SK-N-SH (cell line): ENCODE measurements around the gene TNRC6B. TPM values are rescaled to one million over a fixed set of nuclear protein-coding genes. Genes with fewer than 3 reads are reported as not detected.

Experiments used
- CTCF ChIA-PET: fragments of 300-600, 350-600 bp; formaldehyde crosslinking; extraction: SDS; loops from one replicate; lab custom pipeline; 2021; lab: Yijun Ruan, JAX
- POLR2A ChIA-PET: fragments of 350-600 bp; sonication (Branson Sonifier 250); formaldehyde crosslinking; extraction: SDS; loops from one replicate; lab custom pipeline; 2020; ENCODE audit warnings: antibody characterized with exemption, inconsistent platforms; lab: Yijun Ruan, JAX
- DNase-seq: peaks from one replicate; pipeline ENCODE4 v3.0.0; 2012
- H2AFZ ChIP-seq: fragments of 200-600 bp; sonication (generic); 2 replicates; pipeline ENCODE4 v1.8.1; 2016; ENCODE audit warnings: antibody characterized with exemption, mild to moderate bottlenecking, low read depth
- H3F3A ChIP-seq: fragments of 200-600 bp; sonication (generic); replicated peaks from 2 replicates; pipeline ENCODE3; 2016; ENCODE audit warnings: antibody characterized with exemption, mild to moderate bottlenecking; ENCODE audit not compliant: insufficient read depth
- H3K27ac ChIP-seq, 2 experiments: fragments of 200-500 bp in 1 of 2; fragments of 200-600 bp in 1 of 2; sonication (Bioruptor generic) in 1 of 2; sonication (generic), shearing (Covaris generic) in 1 of 2; 2 replicates each; pipeline versions ENCODE4 v1.5.1 to v1.6.1; 2014 to 2016; ENCODE audit warnings: low read depth in 2 of 2, inconsistent platforms in 1 of 2, low read length in 1 of 2, mild to moderate bottlenecking in 1 of 2, mixed read lengths in 1 of 2
- H3K27me3 ChIP-seq: fragments of 200-600 bp; sonication (generic), shearing (Covaris generic); 2 replicates; pipeline ENCODE4 v1.6.1; 2016; ENCODE audit warnings: mixed run types; ENCODE audit not compliant: insufficient read depth
- H3K36me3 ChIP-seq, 2 experiments: fragments of 200-500 bp in 1 of 2; fragments of 200-600 bp in 1 of 2; sonication (Bioruptor generic) in 1 of 2; sonication (generic) in 1 of 2; replicated peaks in 1 of 2; 2 replicates each; pipeline versions ENCODE3 to v1.5.1; 2014 to 2016; ENCODE audit warnings: low read length in 1 of 2, mild to moderate bottlenecking in 1 of 2; ENCODE audit not compliant: insufficient read depth in 2 of 2, control insufficient read depth in 1 of 2
- H3K4me1 ChIP-seq, 2 experiments: fragments of 200-500 bp in 1 of 2; fragments of 200-600 bp in 1 of 2; sonication (Bioruptor generic) in 1 of 2; sonication (generic), shearing (Covaris generic) in 1 of 2; 2 replicates each; pipeline versions ENCODE4 v1.5.1 to v1.6.1; 2014 to 2016; ENCODE audit warnings: low read depth in 1 of 2, low read length in 1 of 2, mixed run types in 1 of 2; ENCODE audit not compliant: insufficient read depth in 2 of 2, control insufficient read depth in 1 of 2
- H3K4me2 ChIP-seq: fragments of 200-600 bp; sonication (generic), shearing (Covaris generic); 2 replicates; pipeline ENCODE4 v1.6.1; 2017; ENCODE audit warnings: mixed run types
- H3K4me3 ChIP-seq, 2 experiments: fragments of 200-500 bp in 1 of 2; fragments of 200-600 bp in 1 of 2; sonication (Bioruptor generic) in 1 of 2; sonication (generic), shearing (Covaris generic) in 1 of 2; 2 replicates each; pipeline versions ENCODE4 v1.5.1 to v1.8.1; 2014 to 2016; ENCODE audit warnings: low read depth in 2 of 2, inconsistent platforms in 1 of 2, low read length in 1 of 2, mild to moderate bottlenecking in 1 of 2, mixed read lengths in 1 of 2, moderate library complexity in 1 of 2
- H3K79me2 ChIP-seq: fragments of 200-600 bp; sonication (generic); 2 replicates; pipeline ENCODE4 v1.8.1; 2017; ENCODE audit warnings: mild to moderate bottlenecking; ENCODE audit not compliant: insufficient read depth
- H3K9ac ChIP-seq: fragments of 200-600 bp; sonication (generic); 2 replicates; pipeline ENCODE4 v1.6.1; 2017; ENCODE audit warnings: mixed run types
- H3K9me2 ChIP-seq: fragments of 200-600 bp; sonication (generic); 2 replicates; pipeline ENCODE4 v1.6.1; 2017; ENCODE audit warnings: mixed run types
- H3K9me3 ChIP-seq: fragments of 200-600 bp; sonication (generic); 2 replicates; pipeline ENCODE4 v1.6.1; 2017; ENCODE audit warnings: mixed run types, mild to moderate bottlenecking, moderate library complexity
- H4K20me1 ChIP-seq: fragments of 200-600 bp; sonication (generic); 2 replicates; pipeline ENCODE4 v1.6.1; 2017; ENCODE audit warnings: mild to moderate bottlenecking, mixed run types; ENCODE audit not compliant: insufficient read depth
- CHD2 ChIP-seq: fragments of 150-350 bp; IDR thresholded peaks from 2 replicates; pipeline ENCODE4 v1.6.1; 2018; ENCODE audit warnings: low read length; ENCODE audit not compliant: partially characterized antibody
- EP300 ChIP-seq, 2 experiments: IDR thresholded peaks; 2 replicates each; pipeline versions ENCODE4 v1.4.0 to v1.6.1; 2012; ENCODE audit warnings: borderline replicate concordance in 1 of 2, low read depth in 1 of 2, low read length in 1 of 2
- FOSL2 ChIP-seq: IDR thresholded peaks from 2 replicates; pipeline ENCODE4 v1.4.0; 2012; ENCODE audit warnings: low read depth, mild to moderate bottlenecking, moderate library complexity, borderline replicate concordance
- FOXM1 ChIP-seq: IDR thresholded peaks from 2 replicates; pipeline ENCODE4 v1.4.0; 2012; ENCODE audit warnings: low read depth, mild to moderate bottlenecking
- GABPA ChIP-seq: IDR thresholded peaks from 2 replicates; pipeline ENCODE4 v1.4.0; 2012; ENCODE audit warnings: low read depth, mild to moderate bottlenecking
- GATA2 ChIP-seq: sonication (generic); formaldehyde crosslinking; IDR thresholded peaks from 2 replicates; pipeline ENCODE4 v1.5.0; 2020; ENCODE audit warnings: mild to moderate bottlenecking, missing genetic modification reagents
- MEF2A ChIP-seq: IDR thresholded peaks from 2 replicates; pipeline ENCODE4 v1.4.0; 2012; ENCODE audit warnings: low read depth, borderline replicate concordance
- MXI1 ChIP-seq: IDR thresholded peaks from 2 replicates; pipeline ENCODE4 v1.6.1; 2012; ENCODE audit warnings: mild to moderate bottlenecking, low read depth, low read length, improper control_type of control experiment
- POLR2AphosphoS5 ChIP-seq: IDR thresholded peaks from 2 replicates; pipeline ENCODE4 v1.6.1; 2012; ENCODE audit warnings: low read depth, low read length
- RAD21 ChIP-seq: IDR thresholded peaks from 2 replicates; pipeline ENCODE4 v1.6.1; 2012; ENCODE audit warnings: mild to moderate bottlenecking, low read length
- RXRA ChIP-seq: IDR thresholded peaks from 2 replicates; pipeline ENCODE4 v1.4.0; 2012; ENCODE audit warnings: low read depth, mild to moderate bottlenecking, borderline replicate concordance
- SIN3A ChIP-seq: IDR thresholded peaks from 2 replicates; pipeline ENCODE4 v1.6.1; 2012; ENCODE audit warnings: low read depth, mild to moderate bottlenecking, low read length, moderate library complexity, borderline replicate concordance
- SMC3 ChIP-seq: IDR thresholded peaks from 2 replicates; pipeline ENCODE4 v1.6.1; 2012; ENCODE audit warnings: low read depth, low read length, improper control_type of control experiment
- TEAD4 ChIP-seq: IDR thresholded peaks from 2 replicates; pipeline ENCODE4 v1.4.0; 2012; ENCODE audit warnings: mild to moderate bottlenecking, borderline replicate concordance; ENCODE audit not compliant: insufficient read depth
- USF1 ChIP-seq: IDR thresholded peaks from 2 replicates; pipeline ENCODE4 v1.4.0; 2012; ENCODE audit warnings: low read depth, borderline replicate concordance
- WGBS: methylation state at CpG from one replicate; pipeline ENCODE4 v1.1.6; 2017; ENCODE audit warnings: low lambda C conversion rate; 5-methylcytosine and 5-hydroxymethylcytosine counted together
- polyA plus RNA-seq, 3 experiments: library from polyadenylated mRNA; depleted of rRNA; stranded (reverse); fragments of >200 nt; gene quantifications; 2 replicates each; pipeline ENCODE4 v1.2.3, GENCODE V29; 2012
- TF ChIP-seq, protein P1 (sequence below): fragments of 200-600 bp; sonication (generic); IDR thresholded peaks from 2 replicates; pipeline ENCODE4 v1.6.1; 2017; ENCODE audit warnings: antibody characterized with exemption, mild to moderate bottlenecking, moderate library complexity
- TF ChIP-seq, protein P2 (sequence below): IDR thresholded peaks from 2 replicates; pipeline ENCODE4 v1.4.0; 2012; ENCODE audit warnings: low read depth, borderline replicate concordance
- TF ChIP-seq, protein P3 (sequence below): IDR thresholded peaks from 2 replicates; pipeline ENCODE4; 2012

The TNRC6B gene
- polyA plus RNA-seq, 1 of the 3 experiments (the other 2 are of a cell fraction): 1.2 TPM

DNA sequence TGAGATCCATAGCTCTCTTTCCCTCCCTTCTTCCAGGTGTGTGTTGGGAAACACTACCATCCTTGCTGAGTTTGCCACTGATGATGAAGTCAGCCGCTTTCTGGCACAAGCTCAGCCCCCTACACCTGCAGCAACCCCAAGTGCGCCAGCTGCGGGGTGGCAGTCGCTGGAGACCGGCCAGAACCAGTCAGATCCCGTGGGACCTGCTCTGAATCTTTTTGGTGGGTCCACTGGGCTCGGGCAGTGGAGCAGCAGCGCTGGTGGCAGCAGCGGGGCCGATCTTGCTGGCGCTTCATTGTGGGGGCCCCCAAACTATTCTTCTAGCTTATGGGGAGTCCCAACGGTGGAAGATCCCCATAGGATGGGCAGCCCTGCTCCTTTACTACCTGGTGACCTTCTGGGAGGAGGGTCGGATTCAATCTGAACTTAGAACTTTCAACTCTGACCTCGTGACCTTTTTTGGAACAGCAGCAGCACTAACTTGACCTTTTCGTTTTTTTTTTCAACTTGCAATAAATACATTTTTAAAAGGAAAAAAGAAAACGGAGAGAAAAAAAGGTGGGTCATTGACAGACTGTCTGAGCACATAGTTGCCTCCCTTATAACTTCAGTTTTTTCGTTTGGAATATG, 145.2 kb downstream of the TNRC6B start:
- H4K20me1 ChIP-seq: no peaks in the 10 kb centered on the region
- H3K27ac ChIP-seq: peak overlapping the region in 1 of 2 experiments; percentile 74; a peak in 2 of 4 replicates

More for the DNA sequence above, 145.2 kb downstream of the TNRC6B start:
- H3K36me3 ChIP-seq: peaks cover 0 to 10% of the 10 kb centered on the region in 2 experiments
- H3K79me2 ChIP-seq: no peaks in the 10 kb centered on the region
- DNase-seq: no peak
- no peak overlapping the region for H3K9ac ChIP-seq
- POLR2A ChIA-PET: interaction anchor here (0.6 kb wide), 1 partner anchor 45 kb away, joined by 4 read pairs; no protein-coding TSS in a partner anchor
- CTCF ChIA-PET: interaction anchor here (0.6 kb wide), 1 partner anchor 66 kb away, joined by 3 read pairs; no protein-coding TSS in a partner anchor
- no peak overlapping the region for H3K4me2 ChIP-seq
- H2AFZ ChIP-seq: no peak overlapping the region
- H3K4me1 ChIP-seq: peaks cover 0 to 17% of the 10 kb centered on the region in 2 experiments; a peak in 1 of 4 replicates
- H3K9me3 ChIP-seq: no peaks in the 10 kb centered on the region
- no peaks in the 10 kb centered on the region for H3F3A ChIP-seq
- 90% methylated on average over 5 of the region's 17 CpGs for WGBS
- H3K27me3 ChIP-seq: no peaks in the 10 kb centered on the region
- H3K4me3 ChIP-seq: no peak overlapping the region
- H3K9me2 ChIP-seq: no peaks in the 10 kb centered on the region
- TF ChIP-seq TEAD4 (no peak), SMC3 (no peak), MEF2A (no peak), RXRA (no peak), GABPA (no peak), USF1 (no peak), EP300 (IDR thresholded peaks at IDR 0.05; ENCODE audit: borderline replicate concordance in 1 of 2, low read depth in 1 of 2, low read length in 1 of 2) (no peak), SIN3A (no peak), RAD21 (no peak), FOSL2 (no peak), POLR2AphosphoS5 (no peak), MXI1 (no peak), GATA2 (CRISPR knock-in tag) (no peak), FOXM1 (no peak), CHD2 (no peak)
- TF ChIP-seq, protein P1, sequence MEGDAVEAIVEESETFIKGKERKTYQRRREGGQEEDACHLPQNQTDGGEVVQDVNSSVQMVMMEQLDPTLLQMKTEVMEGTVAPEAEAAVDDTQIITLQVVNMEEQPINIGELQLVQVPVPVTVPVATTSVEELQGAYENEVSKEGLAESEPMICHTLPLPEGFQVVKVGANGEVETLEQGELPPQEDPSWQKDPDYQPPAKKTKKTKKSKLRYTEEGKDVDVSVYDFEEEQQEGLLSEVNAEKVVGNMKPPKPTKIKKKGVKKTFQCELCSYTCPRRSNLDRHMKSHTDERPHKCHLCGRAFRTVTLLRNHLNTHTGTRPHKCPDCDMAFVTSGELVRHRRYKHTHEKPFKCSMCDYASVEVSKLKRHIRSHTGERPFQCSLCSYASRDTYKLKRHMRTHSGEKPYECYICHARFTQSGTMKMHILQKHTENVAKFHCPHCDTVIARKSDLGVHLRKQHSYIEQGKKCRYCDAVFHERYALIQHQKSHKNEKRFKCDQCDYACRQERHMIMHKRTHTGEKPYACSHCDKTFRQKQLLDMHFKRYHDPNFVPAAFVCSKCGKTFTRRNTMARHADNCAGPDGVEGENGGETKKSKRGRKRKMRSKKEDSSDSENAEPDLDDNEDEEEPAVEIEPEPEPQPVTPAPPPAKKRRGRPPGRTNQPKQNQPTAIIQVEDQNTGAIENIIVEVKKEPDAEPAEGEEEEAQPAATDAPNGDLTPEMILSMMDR: no peak
- TF ChIP-seq, protein P2, sequence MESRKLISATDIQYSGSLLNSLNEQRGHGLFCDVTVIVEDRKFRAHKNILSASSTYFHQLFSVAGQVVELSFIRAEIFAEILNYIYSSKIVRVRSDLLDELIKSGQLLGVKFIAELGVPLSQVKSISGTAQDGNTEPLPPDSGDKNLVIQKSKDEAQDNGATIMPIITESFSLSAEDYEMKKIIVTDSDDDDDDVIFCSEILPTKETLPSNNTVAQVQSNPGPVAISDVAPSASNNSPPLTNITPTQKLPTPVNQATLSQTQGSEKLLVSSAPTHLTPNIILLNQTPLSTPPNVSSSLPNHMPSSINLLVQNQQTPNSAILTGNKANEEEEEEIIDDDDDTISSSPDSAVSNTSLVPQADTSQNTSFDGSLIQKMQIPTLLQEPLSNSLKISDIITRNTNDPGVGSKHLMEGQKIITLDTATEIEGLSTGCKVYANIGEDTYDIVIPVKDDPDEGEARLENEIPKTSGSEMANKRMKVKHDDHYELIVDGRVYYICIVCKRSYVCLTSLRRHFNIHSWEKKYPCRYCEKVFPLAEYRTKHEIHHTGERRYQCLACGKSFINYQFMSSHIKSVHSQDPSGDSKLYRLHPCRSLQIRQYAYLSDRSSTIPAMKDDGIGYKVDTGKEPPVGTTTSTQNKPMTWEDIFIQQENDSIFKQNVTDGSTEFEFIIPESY: no peak
- TF ChIP-seq, protein P3, sequence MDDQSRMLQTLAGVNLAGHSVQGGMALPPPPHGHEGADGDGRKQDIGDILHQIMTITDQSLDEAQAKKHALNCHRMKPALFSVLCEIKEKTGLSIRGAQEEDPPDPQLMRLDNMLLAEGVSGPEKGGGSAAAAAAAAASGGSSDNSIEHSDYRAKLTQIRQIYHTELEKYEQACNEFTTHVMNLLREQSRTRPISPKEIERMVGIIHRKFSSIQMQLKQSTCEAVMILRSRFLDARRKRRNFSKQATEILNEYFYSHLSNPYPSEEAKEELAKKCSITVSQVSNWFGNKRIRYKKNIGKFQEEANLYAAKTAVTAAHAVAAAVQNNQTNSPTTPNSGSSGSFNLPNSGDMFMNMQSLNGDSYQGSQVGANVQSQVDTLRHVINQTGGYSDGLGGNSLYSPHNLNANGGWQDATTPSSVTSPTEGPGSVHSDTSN: no peak
